IPS-18c (cell line): ENCODE measurements around the gene ENGASE.
"Not testable (repeated sequence)": the region's sequence is repeated elsewhere in the genome, so short reads cannot be mapped to it uniquely, and the experiment has no call there.

ENCODE experiments used
- H3K4me3 ChIP-seq: 2 replicates; pipeline ENCODE4 v1.7.0; 2013; ENCODE audit warnings: low read depth, mild to moderate bottlenecking, low read length, moderate library complexity; ENCODE audit not compliant: insufficient read depth
- H3K9me3 ChIP-seq: one replicate; pipeline ENCODE4 v1.6.1; 2013; ENCODE audit warnings: mild to moderate bottlenecking, low read length, moderate library complexity; ENCODE audit not compliant: control insufficient read depth, insufficient read depth

The ENGASE gene

DNA sequence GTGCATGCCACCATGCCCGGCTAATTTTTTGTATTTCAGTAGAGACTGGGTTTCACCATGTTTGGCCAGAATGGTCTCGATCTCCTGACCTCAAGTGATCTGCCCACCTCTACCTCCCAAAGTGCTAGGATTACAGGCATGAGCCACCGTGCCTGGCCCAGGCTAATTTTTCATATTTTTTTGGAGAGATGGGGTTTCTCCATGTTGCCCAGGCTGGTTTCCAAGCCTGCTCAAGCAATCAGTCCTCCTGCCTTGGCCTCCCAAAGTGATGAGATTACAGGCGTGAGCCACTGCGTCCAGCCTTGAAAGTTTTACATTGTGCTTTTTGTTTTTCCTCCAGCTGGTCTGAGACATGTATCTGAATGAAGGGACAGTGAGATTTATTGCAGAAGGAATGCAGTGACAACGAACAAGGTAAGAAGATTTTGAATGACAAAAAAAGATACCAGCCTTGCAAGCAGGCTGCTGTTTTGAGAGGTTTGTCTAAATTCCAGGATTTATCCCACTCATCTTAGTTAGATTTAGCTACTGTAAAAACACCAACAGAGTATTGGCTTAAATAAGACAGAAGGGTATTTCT, 3.4 kb upstream of the ENGASE start:
- Histone ChIP-seq H3K4me3 (no peak overlapping the region), H3K9me3 (no peaks in the 10 kb centered on the region)

DNA sequence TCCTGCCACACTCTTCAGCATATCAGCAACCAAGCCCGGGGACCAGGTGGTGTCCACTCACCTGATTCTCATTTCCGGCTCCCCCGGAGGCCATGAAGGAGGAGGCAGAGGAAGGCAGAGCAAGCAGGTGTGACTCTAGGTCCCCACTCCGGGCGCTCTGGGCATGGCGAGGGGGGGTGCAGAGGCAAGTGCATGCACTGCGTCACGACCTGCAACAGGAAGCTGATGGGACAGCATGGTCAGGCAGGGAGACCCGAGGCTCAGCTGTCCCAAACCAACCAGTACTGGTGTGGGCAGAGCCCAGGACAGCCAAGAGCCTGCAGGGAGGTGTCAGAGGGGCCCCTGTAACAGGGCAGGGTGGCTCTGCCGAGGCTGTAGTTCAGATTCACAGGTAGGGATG, 2.1 kb upstream of the ENGASE start:
- Histone ChIP-seq H3K4me3 (no peak overlapping the region), H3K9me3 (no peaks in the 10 kb centered on the region)

DNA sequence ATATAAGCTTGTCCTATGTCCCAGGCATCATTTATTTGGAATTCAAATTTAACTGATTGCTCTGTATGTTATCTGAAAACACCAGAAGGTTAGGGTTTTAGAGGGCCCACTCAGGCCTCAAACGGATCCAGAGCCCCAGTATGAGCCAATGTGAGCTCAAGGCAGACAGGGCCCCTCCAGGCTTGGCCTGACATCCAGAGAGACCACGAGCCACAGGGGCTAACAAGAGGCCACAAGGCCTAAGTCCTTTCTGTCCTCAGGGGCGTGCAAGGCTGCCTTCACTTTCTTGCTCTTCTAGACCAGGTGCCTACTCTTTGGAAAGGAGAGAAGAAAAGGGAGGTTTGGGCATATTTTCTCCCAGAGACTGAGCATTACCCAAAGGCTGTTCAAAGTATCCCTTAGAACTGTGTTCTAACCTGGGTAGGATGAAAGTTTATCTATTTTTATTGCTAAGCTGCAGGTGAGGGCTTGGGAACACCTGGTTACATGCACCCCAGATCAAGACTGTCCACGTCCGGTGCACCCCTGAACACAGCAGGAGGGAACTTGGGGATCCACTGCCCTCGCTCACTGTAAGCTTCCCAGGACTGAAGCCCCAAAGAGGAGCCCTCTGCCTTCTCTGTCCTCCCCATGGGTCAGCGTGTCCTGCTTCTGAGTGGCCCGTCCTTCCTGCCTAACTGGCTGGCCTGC, 1.5 kb upstream of the ENGASE start:
- H3K4me3 ChIP-seq: no peak overlapping the region
- H3K9me3 ChIP-seq: no peaks in the 10 kb centered on the region

DNA sequence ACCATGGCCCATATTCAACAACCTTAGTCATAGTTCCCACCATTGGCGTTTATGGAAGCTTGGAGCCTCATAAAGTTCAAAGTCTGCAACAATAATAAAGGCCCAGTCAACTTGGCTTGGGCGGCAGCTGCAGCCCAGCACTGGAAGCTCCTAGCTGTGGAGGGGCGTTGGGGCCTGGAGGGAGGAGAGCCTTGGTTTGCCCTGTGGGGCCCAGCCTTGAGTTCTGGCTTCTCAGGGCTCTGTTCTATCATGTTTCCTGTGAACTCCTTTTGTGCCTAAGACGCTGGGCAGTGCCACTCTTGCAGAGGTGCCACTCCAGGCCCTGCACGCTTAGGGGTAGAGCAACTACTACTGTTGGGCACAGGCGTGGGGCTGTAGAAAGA, 927 bp upstream of the ENGASE start:
- Histone ChIP-seq H3K4me3 (no peak overlapping the region), H3K9me3 (no peaks in the 10 kb centered on the region)

DNA sequence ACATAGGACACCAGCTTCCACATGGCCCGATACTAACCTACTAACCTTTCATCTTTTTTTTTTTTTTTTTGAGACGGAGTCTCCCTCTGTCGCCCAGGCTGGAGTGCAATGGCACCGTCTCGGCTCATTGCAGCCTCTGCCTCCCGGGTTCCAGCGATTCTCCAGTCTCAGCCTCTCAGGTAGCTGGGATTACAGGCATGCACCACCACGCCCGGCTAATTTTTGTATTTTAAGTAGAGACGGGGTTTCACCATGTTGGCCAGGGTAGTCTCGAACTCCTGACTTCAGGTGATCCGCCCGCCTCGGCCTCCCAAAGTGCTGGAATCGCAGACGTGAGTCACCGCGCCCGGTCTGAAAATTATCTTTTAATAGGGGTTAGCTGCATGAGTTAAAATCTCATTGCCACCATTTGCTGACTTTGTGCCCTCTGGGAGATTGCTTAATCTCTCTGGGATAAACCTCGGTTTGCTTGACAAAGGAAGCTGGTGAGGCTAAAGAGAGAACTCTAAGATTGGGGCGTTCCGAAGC, 439 bp upstream of the ENGASE start:
- H3K4me3 ChIP-seq, H3K9me3 ChIP-seq: not testable (repeated sequence)

DNA sequence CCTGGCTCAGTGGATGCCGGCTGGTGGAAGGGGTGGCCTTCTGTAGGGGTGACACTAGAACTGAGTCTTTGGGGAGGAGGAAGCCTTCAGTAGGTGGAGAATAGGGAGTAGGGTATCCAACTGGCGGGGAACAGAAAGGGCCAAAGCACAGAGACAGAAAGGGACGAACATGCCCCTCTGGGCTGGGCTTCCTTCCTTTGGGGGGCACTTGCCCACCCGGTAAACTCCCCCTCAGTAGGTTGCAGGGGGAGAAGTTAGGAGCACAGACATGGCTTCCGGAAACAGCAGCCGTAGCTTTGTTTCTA, 774 bp downstream of the ENGASE start:
- Histone ChIP-seq H3K9me3 (no peaks in the 10 kb centered on the region), H3K4me3 (peak overlapping the region; percentile 74)

DNA sequence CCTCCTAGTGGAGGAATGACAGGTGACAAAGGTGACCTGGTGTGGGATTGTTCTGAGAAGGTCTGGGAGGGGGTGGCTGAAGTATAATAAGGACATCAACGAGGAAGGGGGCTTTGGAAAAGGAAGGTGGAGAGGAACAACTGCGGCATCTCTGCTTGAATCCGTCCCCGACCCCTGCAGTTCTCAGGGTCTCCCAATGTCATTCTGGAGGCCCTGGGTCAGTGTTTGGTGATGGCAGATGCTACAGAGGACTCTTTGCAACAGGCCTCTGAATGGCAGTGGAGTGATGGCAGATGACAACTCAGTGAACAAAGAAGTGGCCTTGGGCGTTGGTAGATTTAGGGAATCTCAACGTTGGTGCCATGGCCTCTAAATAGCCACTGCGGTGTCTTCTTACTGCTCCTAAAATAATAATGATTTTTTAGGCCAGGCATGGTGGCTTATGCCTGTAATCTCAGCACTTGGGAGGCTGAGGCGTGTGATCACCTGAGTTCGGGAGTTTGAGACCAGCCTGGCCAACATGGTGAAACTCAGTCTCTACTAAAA, 1.3 kb downstream of the ENGASE start:
- Histone ChIP-seq H3K4me3 (no peak overlapping the region; the same call in 1 of the 2 replicates), H3K9me3 (no peaks in the 10 kb centered on the region)

DNA sequence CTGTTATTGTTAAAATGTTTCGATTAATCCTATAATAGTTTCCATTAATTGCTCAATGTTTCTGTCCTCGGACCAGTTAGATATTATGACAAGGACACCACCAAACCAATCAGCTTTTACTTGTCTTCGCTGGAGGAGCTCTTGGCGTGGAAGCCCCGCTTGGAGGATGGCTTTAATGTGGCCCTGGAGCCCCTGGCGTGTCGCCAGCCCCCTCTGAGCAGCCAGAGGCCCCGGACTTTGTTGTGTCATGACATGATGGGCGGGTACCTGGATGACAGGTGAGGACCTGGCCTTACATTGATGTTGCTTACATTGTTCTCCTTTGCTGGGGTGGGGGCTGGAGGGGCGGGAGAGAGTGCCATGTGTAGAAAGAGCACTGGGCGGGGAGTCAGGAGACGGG, 3.0 kb downstream of the ENGASE start:
- H3K4me3 ChIP-seq: no peak overlapping the region
- no peaks in the 10 kb centered on the region for H3K9me3 ChIP-seq

DNA sequence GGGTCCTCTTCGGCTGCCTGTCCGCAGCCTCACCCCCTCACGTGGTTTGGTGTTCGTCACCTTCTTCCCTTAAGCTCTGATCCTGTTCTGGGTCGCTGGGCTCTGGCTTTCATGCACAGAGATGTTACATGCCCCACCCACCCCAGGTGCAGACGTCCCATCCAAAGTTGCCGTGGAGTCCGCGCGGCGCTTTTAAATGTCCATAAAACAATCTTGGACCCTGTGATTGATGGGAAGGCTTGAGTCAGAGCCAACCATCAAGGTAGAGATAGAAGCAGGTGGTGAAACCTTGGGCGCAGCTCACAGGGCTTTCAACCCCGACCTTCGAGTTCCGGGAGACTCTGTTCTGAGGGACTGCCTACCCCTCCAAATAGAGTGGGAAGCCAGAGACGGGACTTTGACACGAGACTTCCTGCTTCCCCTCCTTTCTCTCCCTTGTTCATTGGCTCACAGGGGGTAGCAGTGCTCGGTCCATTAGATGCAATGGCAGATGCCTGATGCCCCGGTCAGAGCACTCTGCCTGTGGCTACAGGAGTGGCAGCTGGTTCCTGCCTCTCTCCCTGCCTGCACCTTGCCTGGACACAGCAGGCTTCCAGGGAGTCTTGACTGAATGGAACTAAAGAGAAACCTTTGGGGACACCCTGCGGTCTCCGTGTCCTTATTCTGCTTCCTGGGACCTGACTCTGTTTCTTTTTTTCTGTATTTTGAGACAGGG, 4.0 kb downstream of the ENGASE start:
- H3K4me3 ChIP-seq: no peak overlapping the region
- H3K9me3 ChIP-seq: no peaks in the 10 kb centered on the region

DNA sequence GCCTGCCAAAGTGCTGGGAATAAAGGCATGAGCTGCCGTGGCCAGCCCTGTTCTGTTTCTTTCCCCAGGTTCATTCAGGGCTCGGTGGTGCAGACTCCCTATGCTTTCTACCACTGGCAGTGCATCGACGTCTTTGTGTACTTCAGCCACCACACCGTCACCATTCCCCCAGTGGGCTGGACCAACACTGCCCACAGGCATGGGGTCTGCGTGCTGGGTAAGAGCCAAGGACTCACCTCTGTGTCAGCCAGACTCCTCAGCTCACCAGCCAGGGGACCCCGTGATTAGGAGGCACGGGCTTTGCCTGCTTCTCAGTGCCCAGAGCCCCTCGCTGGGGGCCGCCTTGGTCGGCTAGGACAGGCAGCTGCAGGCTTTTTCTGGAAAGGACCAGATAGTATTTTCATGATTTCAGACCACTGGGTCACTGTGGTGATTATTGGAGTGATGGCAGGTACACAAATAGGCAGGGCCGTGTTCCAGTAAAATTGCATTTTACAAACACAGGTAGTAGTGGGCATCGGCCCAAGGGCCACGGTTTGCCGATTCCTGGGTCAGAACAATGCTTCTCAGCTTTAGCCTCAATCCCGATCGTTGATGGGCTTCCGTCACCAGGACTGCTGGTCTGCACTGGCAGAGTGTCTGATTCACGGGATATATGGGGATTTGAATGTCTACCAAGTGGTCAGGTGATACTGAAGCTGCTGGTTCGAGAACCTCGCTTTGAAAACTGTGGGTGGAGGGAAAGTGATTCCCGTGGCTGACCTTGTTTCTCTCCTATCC, 5.0 kb downstream of the ENGASE start:
- no peak overlapping the region for H3K4me3 ChIP-seq
- H3K9me3 ChIP-seq: no peaks in the 10 kb centered on the region

DNA sequence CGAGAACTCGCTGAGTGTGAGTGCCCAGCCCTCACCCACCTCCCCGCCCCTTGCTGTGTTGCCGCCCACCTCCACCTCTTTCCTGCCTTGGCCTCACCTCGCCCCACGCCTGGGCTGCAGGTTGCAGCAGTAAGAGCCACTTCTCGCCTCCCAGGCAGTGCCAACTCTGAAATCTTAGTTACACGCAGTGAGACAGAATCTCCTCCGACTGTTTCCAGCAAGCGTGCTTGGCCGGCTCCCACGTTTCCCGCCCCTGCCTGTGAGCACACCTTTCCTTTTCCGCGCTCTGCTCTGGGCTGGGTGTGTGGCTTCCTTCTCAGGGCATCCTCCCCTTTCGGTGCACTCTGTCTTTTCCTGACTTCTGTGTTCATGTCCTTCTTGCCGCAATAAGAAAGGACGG, 5.7 kb downstream of the ENGASE start:
- Histone ChIP-seq H3K4me3 (no peak overlapping the region), H3K9me3 (no peaks in the 10 kb centered on the region)

DNA sequence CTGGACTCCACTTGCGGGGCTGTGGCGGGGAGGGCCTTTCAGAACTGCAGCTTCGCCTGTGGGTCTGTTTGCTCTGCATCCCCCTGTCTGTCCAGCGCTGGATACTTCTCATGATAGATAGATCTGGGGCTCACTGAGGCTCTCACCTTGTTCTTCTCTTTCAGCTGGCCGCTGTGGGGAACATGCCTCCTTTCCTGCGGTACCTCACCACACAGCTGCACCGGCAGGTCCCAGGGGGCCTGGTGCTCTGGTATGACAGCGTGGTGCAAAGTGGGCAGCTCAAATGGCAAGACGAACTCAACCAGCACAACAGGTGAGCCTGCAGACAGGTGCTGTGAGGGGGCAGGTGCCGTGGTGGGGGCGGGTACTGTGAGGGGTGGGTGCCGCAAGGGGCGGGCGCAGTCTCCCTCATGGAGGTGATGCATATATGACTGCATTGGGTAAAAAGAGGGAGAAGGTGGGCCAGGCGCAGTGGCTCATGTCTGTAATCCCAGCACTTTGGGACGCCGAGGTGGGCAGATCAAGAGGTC, 6.2 kb downstream of the ENGASE start:
- H3K4me3 ChIP-seq: no peak overlapping the region
- H3K9me3 ChIP-seq: no peaks in the 10 kb centered on the region

DNA sequence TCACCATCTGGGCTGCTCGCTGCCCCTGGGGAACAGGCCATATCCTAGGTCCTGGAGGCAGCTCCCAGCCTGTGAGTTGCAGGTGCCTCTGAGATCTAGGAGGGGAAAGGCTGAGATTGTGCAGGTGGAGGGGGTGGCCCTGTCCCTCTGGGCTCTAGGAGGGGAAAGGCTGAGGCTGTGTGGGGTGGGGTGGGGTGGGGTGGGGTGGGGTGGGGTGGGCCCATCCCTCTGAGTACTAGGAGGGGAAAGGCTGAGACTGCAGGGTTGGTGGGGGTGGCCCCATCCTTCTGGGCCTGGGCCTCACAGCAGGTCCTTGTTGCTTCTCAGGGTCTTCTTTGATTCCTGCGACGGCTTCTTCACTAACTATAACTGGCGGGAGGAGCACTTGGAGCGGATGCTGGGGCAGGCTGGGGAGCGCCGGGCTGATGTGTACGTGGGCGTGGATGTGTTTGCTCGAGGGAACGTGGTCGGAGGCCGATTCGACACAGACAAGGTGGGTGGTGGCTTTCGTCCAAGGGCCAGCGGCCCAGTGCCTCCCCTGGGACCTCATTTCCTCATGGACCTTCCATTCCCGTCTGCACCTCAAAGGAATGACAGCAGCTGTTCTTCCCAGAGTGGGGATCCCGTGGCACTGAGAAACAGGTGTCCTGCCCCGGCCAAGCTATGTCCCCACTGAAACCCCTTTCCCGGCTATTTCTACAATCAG, 7.1 kb downstream of the ENGASE start:
- H3K9me3 ChIP-seq: no peaks in the 10 kb centered on the region
- no peak overlapping the region for H3K4me3 ChIP-seq

DNA sequence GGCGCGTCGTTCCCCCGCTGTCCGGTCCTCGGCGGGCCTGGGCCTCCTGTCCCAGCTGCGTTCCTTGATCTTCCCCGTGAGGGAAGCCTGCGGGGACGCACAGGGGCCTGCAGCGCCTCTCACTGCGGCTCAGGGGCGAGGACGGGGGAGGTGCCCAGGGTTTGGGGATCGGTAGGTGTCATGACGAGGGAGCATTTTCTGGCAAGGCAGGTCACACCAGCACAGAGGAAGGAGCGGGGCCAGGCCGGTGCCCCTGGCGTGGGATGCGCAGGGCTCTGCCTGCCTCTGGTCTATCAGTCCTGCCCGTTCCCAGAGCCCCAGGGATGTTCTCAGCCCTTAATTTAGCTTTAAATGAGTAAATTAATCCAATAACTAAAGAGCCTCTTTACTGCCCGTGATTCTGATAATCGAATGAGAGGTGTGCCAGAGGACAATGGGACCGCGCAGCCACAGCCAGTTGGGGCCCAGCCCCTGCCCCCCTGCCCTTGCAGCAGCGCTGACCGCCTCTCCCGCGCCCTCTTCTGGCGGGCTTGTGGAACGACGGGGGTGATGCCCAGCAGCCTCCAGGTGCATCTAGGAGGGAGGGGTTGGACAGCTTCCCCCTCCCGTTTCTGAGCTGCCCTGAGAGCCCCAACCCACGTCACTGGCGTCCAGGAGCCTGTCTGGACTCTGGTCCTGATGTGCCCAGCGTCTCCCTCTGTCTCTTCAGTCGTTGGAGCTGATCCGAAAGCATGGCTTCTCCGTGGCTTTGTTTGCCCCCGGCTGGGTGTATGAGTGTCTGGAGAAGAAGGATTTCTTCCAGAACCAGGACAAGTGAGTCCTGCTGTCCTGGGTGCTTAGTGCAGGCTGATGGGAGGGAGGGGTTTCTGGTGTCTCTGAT, 7.9 kb downstream of the ENGASE start:
- H3K4me3 ChIP-seq: no peak overlapping the region
- H3K9me3 ChIP-seq: no peaks in the 10 kb centered on the region

DNA sequence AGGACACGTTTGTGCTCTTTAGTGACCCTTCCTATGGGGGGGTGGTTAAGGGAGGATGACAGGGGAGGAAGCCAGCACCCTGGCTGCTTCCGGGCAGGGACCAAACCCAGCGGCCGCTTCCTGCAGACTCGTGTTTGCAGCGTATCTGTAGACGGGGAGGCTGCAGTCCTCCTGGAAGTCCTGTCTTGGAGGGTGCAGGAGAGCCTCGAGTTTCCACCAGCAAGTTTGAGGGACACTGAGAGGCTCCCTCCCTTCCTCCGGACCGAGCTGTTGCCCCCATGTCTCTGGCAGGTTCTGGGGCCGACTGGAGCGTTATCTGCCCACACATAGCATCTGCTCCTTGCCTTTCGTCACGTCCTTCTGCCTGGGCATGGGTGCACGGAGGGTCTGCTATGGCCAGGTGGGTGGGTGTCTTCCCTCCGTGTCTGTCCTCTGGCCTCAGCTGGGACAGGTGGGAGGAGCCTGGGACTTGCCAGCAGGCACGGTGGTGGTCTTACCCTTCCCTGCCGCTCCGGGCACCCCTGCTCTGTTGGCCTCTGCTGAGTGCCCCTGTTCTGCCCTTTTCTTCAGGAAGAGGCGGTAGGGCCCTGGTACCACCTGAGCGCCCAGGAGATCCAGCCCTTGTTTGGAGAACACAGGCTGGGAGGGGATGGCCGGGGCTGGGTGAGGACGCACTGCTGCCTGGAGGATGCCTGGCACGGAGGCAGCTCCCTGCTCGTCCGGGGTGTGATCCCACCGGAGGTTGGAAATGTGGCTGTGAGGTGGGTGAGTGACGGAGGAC, 8.8 kb downstream of the ENGASE start:
- H3K4me3 ChIP-seq: no peak overlapping the region
- no peaks in the 10 kb centered on the region for H3K9me3 ChIP-seq
